Endodermal cell (in vitro differentiated cells): ENCODE measurements around the gene PMEPA1. TPM values are rescaled to one million over a fixed set of nuclear protein-coding genes. Genes with fewer than 3 reads are reported as not detected.

Experiments used
- DNase-seq: peaks from one replicate; pipeline ENCODE4 v3.0.0-alpha.2; 2017
- H3K27ac ChIP-seq: 2 replicates; pipeline ENCODE4 v1.5.1; 2013; ENCODE audit warnings: mild to moderate bottlenecking, low read depth, low read length, moderate library complexity
- H3K27me3 ChIP-seq: 2 replicates; pipeline ENCODE4 v1.6.1; 2013; ENCODE audit warnings: mild to moderate bottlenecking, low read length, moderate library complexity; ENCODE audit not compliant: insufficient read depth, control insufficient read depth, poor library complexity, severe bottlenecking
- H3K36me3 ChIP-seq: 2 replicates; pipeline ENCODE4 v1.7.0; 2013; ENCODE audit warnings: mild to moderate bottlenecking, low read length, moderate library complexity; ENCODE audit not compliant: control insufficient read depth, insufficient read depth
- H3K4me1 ChIP-seq: one replicate; pipeline ENCODE4 v1.7.0; 2013; ENCODE audit warnings: low read length; ENCODE audit not compliant: control insufficient read depth, insufficient read depth
- H3K4me3 ChIP-seq: 2 replicates; pipeline ENCODE4 v1.5.1; 2013; ENCODE audit warnings: mild to moderate bottlenecking, low read length, moderate library complexity
- H3K9ac ChIP-seq: 2 replicates; pipeline ENCODE4 v1.6.1; 2013; ENCODE audit warnings: mild to moderate bottlenecking, low read length, moderate library complexity; ENCODE audit not compliant: poor library complexity, severe bottlenecking; ENCODE audit errors: extremely low read depth
- H3K9me3 ChIP-seq: 2 replicates; pipeline ENCODE4 v1.6.1; 2013; ENCODE audit warnings: mild to moderate bottlenecking, low read length, moderate library complexity; ENCODE audit not compliant: control insufficient read depth
- H3K27ac Mint-ChIP-seq: 2 replicates; pipeline ENCODE4 v1.8.0; 2020; ENCODE audit warnings: mixed read lengths
- H3K27me3 Mint-ChIP-seq: 2 replicates; pipeline ENCODE4 v1.8.0; 2021; ENCODE audit warnings: mild to moderate bottlenecking, mixed read lengths; ENCODE audit not compliant: insufficient read depth
- H3K36me3 Mint-ChIP-seq: 2 replicates; pipeline ENCODE4 v1.8.0; 2020; ENCODE audit warnings: low read depth, mixed read lengths
- H3K4me1 Mint-ChIP-seq: 2 replicates; pipeline ENCODE4 v1.8.0; 2020; ENCODE audit warnings: mixed read lengths
- H3K4me3 Mint-ChIP-seq: 2 replicates; pipeline ENCODE4 v1.8.0; 2020; ENCODE audit warnings: mild to moderate bottlenecking, moderate library complexity, mixed read lengths
- H3K9me3 Mint-ChIP-seq: 2 replicates; pipeline ENCODE4 v1.8.0; 2020; ENCODE audit warnings: mild to moderate bottlenecking, mixed read lengths
- CTCF ChIP-seq: fragments of 200-600 bp; sonication (generic); conservative IDR thresholded peaks from 2 replicates; pipeline ENCODE4 v1.5.0; 2021; ENCODE audit warnings: antibody characterized with exemption, mild to moderate bottlenecking
- WGBS, 2 experiments: methylation state at CpG; one replicate each; pipeline versions ENCODE4 v1.1.5 to v1.1.7; 2013; ENCODE audit warnings: missing lambda C conversion rate in 2 of 2, mixed read lengths in 1 of 2; ENCODE audit not compliant: insufficient coverage in 1 of 2, insufficient read length in 1 of 2; 5-methylcytosine and 5-hydroxymethylcytosine counted together
- total RNA-seq, 2 donors: library from RNA; stranded (reverse); fragmentation: NEBNext Ultra II Directional in 1 of 2; extraction: Animal tissue kit (Norgen Biotek cat#: 25700) in 1 of 2; gene quantifications; 2 replicates in 1 of 2; 3 replicates in 1 of 2; pipeline ENCODE4 v1.2.1, GENCODE V29; 2021

Gene PMEPA1
- total RNA-seq, 2 donors from 2014 or later, result 18.8 to 37.4 TPM

- H3K9me3 ChIP-seq, result no peaks in the 10 kb centered on the region
- no peak for TF ChIP-seq CTCF
- H3K27ac ChIP-seq, result peak overlapping the region; percentile 96
- no peak overlapping the region for H3K4me3 ChIP-seq
- peaks cover 13% of the 10 kb centered on the region for H3K4me1 ChIP-seq
- no peak for DNase-seq
- peaks cover 18% of the 10 kb centered on the region for H3K36me3 Mint-ChIP-seq
- no peak overlapping the region for H3K9ac ChIP-seq
- H3K27ac Mint-ChIP-seq, result no peak overlapping the region
- no peaks in the 10 kb centered on the region for H3K27me3 ChIP-seq
- no peaks in the 10 kb centered on the region for H3K27me3 Mint-ChIP-seq
- H3K36me3 ChIP-seq, result peaks cover 36% of the 10 kb centered on the region
- H3K4me3 Mint-ChIP-seq, result no peak overlapping the region
- H3K4me1 Mint-ChIP-seq, result peaks cover 25% of the 10 kb centered on the region
- no peaks in the 10 kb centered on the region for H3K9me3 Mint-ChIP-seq
- WGBS, 2 experiments, result 90 to 96% methylated on average over 7 to 8 of the region's 8 CpGs
Observed at GRCh38 chr20:57665589-57665971, 44.2 kb downstream of the PMEPA1 start.

GRCh38 chr20:57664924-57665588, 44.8 kb downstream of the PMEPA1 start:
- WGBS, 2 experiments, result 96 to 97% methylated on average over 9 to 14 of the region's 14 CpGs
- TF ChIP-seq CTCF, result no peak
- Histone ChIP-seq H3K27me3 (no peaks in the 10 kb centered on the region), H3K4me3 (no peak overlapping the region), H3K27ac (no peak overlapping the region), H3K4me1 (peaks cover 13% of the 10 kb centered on the region), H3K36me3 (peaks cover 42% of the 10 kb centered on the region), H3K9ac (no peak overlapping the region), H3K9me3 (no peaks in the 10 kb centered on the region)
- H3K4me1 Mint-ChIP-seq, result peaks cover 21% of the 10 kb centered on the region
- peaks cover 18% of the 10 kb centered on the region for H3K36me3 Mint-ChIP-seq
- no peak for DNase-seq
- no peak overlapping the region for H3K4me3 Mint-ChIP-seq
- no peaks in the 10 kb centered on the region for H3K9me3 Mint-ChIP-seq
- H3K27ac Mint-ChIP-seq, result no peak overlapping the region
- H3K27me3 Mint-ChIP-seq, result no peaks in the 10 kb centered on the region

GRCh38 chr20:57664476-57664875, 45.3 kb downstream of the PMEPA1 start:
- WGBS, 2 experiments, result 92 to 96% methylated on average over 18 to 20 of the region's 20 CpGs
- H3K9me3 Mint-ChIP-seq, result no peaks in the 10 kb centered on the region
- H3K27me3 Mint-ChIP-seq, result no peaks in the 10 kb centered on the region
- DNase-seq, result peak; percentile 42
- TF ChIP-seq CTCF, result no peak
- H3K27ac ChIP-seq, result no peak overlapping the region
- H3K9ac ChIP-seq, result no peak overlapping the region
- no peak overlapping the region for H3K4me3 Mint-ChIP-seq
- H3K4me3 ChIP-seq, result no peak overlapping the region
- H3K9me3 ChIP-seq, result no peaks in the 10 kb centered on the region
- no peaks in the 10 kb centered on the region for H3K27me3 ChIP-seq
- H3K36me3 Mint-ChIP-seq, result peaks cover 23% of the 10 kb centered on the region
- H3K4me1 Mint-ChIP-seq, result peaks cover 21% of the 10 kb centered on the region
- peaks cover 47% of the 10 kb centered on the region for H3K36me3 ChIP-seq
- H3K27ac Mint-ChIP-seq, result peak overlapping the region; percentile 26
- H3K4me1 ChIP-seq, result peaks cover 13% of the 10 kb centered on the region
